OCI-LY1 (cell line): ENCODE data around the gene CYP2A13.
"Not testable (repeated sequence)": the region's sequence is repeated elsewhere in the genome, so short reads cannot be mapped to it uniquely, and the experiment has no call there.

Experiments
- H2AFZ ChIP-seq: fragments of 200-600 bp; sonication (generic), shearing (Covaris generic); 2 replicates; pipeline ENCODE4 v1.6.0; 2014; ENCODE audit warnings: antibody characterized with exemption, mild to moderate bottlenecking, low read length
- H3F3A ChIP-seq: fragments of 200-600 bp; sonication (generic), shearing (Covaris generic); 2 replicates; pipeline ENCODE4 v1.6.0; 2014; ENCODE audit warnings: mild to moderate bottlenecking, antibody characterized with exemption, low read length, moderate library complexity; ENCODE audit not compliant: insufficient read depth
- H3K27ac ChIP-seq: fragments of 200-600 bp; sonication (generic); 2 replicates; pipeline ENCODE4 v1.5.1; 2014; ENCODE audit warnings: low read length, mixed run types, mild to moderate bottlenecking, low read depth; ENCODE audit not compliant: poor library complexity, severe bottlenecking
- H3K27me3 ChIP-seq: fragments of 200-600 bp; sonication (generic); 2 replicates; pipeline ENCODE4 v1.6.0; 2014; ENCODE audit warnings: antibody characterized with exemption, mild to moderate bottlenecking, low read length, moderate library complexity; ENCODE audit not compliant: insufficient read depth
- H3K36me3 ChIP-seq: fragments of 200-600 bp; sonication (generic); 2 replicates; pipeline ENCODE4 v1.6.1; 2014; ENCODE audit warnings: mild to moderate bottlenecking, antibody characterized with exemption, low read length, moderate library complexity, mixed read lengths; ENCODE audit not compliant: insufficient read depth
- H3K4me1 ChIP-seq: fragments of 200-600 bp; sonication (generic); 2 replicates; pipeline ENCODE4 v1.5.1; 2014; ENCODE audit warnings: mild to moderate bottlenecking, low read length, moderate library complexity; ENCODE audit not compliant: insufficient read depth, severe bottlenecking
- H3K4me2 ChIP-seq: fragments of 200-600 bp; sonication (generic), shearing (Covaris generic); 2 replicates; pipeline ENCODE4 v1.6.1; 2014; ENCODE audit warnings: low read length
- H3K4me3 ChIP-seq: fragments of 200-600 bp; sonication (generic); 2 replicates; pipeline ENCODE4 v1.5.1; 2014; ENCODE audit warnings: low read length, low read depth, mild to moderate bottlenecking, mixed read lengths; ENCODE audit not compliant: poor library complexity, severe bottlenecking
- H3K79me2 ChIP-seq: fragments of 200-600 bp; shearing (Covaris generic); 2 replicates; pipeline ENCODE4 v1.6.1; 2016; ENCODE audit warnings: mixed run types, low read length, mixed read lengths; ENCODE audit not compliant: insufficient read depth
- H3K9ac ChIP-seq: fragments of 200-600 bp; sonication (generic), shearing (Covaris generic); 2 replicates; pipeline ENCODE4 v1.6.1; 2014; ENCODE audit warnings: mild to moderate bottlenecking, low read length, mixed read lengths
- H3K9me2 ChIP-seq: fragments of 200-600 bp; sonication (generic), shearing (Covaris generic); 2 replicates; pipeline ENCODE4 v1.6.1; 2014; ENCODE audit warnings: low read depth, mild to moderate bottlenecking, low read length, mixed read lengths
- H3K9me3 ChIP-seq: fragments of 200-600 bp; shearing (Covaris generic); 2 replicates; pipeline ENCODE4 v1.6.1; 2014; ENCODE audit warnings: low read length, mixed read lengths
- H4K20me1 ChIP-seq: fragments of 200-600 bp; sonication (generic), shearing (Covaris generic); 2 replicates; pipeline ENCODE4 v1.6.0; 2016; ENCODE audit warnings: mild to moderate bottlenecking, low read length; ENCODE audit not compliant: insufficient read depth
- CTCF ChIP-seq: fragments of 200-600 bp; sonication (generic), shearing (Covaris generic); IDR thresholded peaks from 2 replicates; pipeline ENCODE4 v1.5.1; 2017; ENCODE audit warnings: mild to moderate bottlenecking, antibody characterized with exemption, low read length, moderate library complexity, mixed read lengths
- EZH2 ChIP-seq: fragments of 200-600 bp; sonication (generic), shearing (Covaris generic); IDR thresholded peaks from 2 replicates; pipeline ENCODE4 v1.8.0; 2017; ENCODE audit warnings: borderline replicate concordance, mixed run types, mild to moderate bottlenecking, antibody characterized with exemption, low read length, moderate library complexity, mixed read lengths

CYP2A13 gene

GRCh38 chr19:41134616-41135015 lies 46.4 kb downstream of the CYP2A13 start:
- no peaks in the 10 kb centered on the region for H3K36me3 ChIP-seq
- no peaks in the 10 kb centered on the region for H4K20me1 ChIP-seq
- no peaks in the 10 kb centered on the region for H3F3A ChIP-seq
- H3K9me2 ChIP-seq, result no peaks in the 10 kb centered on the region
- H3K4me1 ChIP-seq, result no peaks in the 10 kb centered on the region
- H3K27me3 ChIP-seq, result no peaks in the 10 kb centered on the region
- no peak overlapping the region for H3K4me2 ChIP-seq
- TF ChIP-seq EZH2 (no peak), CTCF (no peak)
- H2AFZ ChIP-seq, result no peak overlapping the region
- H3K9ac ChIP-seq, result no peak overlapping the region
- H3K9me3 ChIP-seq, result no peaks in the 10 kb centered on the region
- H3K4me3 ChIP-seq, result no peak overlapping the region
- no peak overlapping the region for H3K27ac ChIP-seq
- H3K79me2 ChIP-seq, result no peaks in the 10 kb centered on the region

GRCh38 chr19:41135390-41136384 lies 47.4 kb downstream of the CYP2A13 start:
- not testable (repeated sequence) for H4K20me1 ChIP-seq, H2AFZ ChIP-seq, H3K9ac ChIP-seq, H3K9me3 ChIP-seq, H3K79me2 ChIP-seq, H3K4me1 ChIP-seq, H3K9me2 ChIP-seq, H3K4me3 ChIP-seq, H3K4me2 ChIP-seq, H3K27ac ChIP-seq, H3K27me3 ChIP-seq, H3K36me3 ChIP-seq, H3F3A ChIP-seq

GRCh38 chr19:41136636-41137455 lies 48.6 kb downstream of the CYP2A13 start:
- no peak overlapping the region for H2AFZ ChIP-seq
- H3K4me2 ChIP-seq, result no peak overlapping the region
- H3K36me3 ChIP-seq, result no peaks in the 10 kb centered on the region
- no peak overlapping the region for H3K9ac ChIP-seq
- H3K4me1 ChIP-seq, result no peaks in the 10 kb centered on the region
- no peak overlapping the region for H3K27ac ChIP-seq
- no peaks in the 10 kb centered on the region for H3K9me2 ChIP-seq
- H3F3A ChIP-seq, result no peaks in the 10 kb centered on the region
- H3K27me3 ChIP-seq, result no peaks in the 10 kb centered on the region
- H3K79me2 ChIP-seq, result no peaks in the 10 kb centered on the region
- TF ChIP-seq EZH2, result no peak
- no peak for TF ChIP-seq CTCF
- no peaks in the 10 kb centered on the region for H4K20me1 ChIP-seq
- H3K4me3 ChIP-seq, result no peak overlapping the region
- H3K9me3 ChIP-seq, result no peaks in the 10 kb centered on the region
